ENCODE data around the gene RHCG.
"Not testable (repeated sequence)": the region's sequence is repeated elsewhere in the genome, so short reads cannot be mapped to it uniquely, and the experiment has no call there.

RHCG gene

DNA sequence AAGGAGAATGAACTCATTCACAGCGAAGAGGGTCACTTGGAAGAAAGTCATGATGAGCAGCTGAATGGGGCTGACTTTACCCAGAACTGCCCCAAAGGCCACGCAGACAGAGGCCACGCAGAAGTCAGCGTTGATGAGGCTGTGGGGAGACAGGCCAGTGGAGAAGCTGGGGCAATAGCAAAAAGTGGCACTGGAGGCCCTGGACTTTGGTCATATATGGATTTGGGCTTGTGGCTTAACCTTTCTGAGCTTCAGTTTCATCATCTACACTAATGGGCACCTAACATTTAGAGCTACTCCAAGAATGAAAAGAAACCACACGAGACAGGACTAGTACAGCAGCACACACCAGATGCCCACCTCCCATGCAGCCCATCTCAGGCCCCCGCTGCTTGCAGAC lies 13.3 kb downstream of the RHCG start:
- no peak for DNase-seq (ENCODE audit: low read depth in 1 of 2, low spot score in 1 of 2)
- in situ Hi-C loops (cut with HindIII; ENCODE audit: low pct_unique_long_range_greater_than_20kb, low sequenced_read_pairs): no loop called here
- TF ChIP-seq JUND (IDR thresholded peaks at IDR 0.05; ENCODE audit: low read depth): no peak

DNA sequence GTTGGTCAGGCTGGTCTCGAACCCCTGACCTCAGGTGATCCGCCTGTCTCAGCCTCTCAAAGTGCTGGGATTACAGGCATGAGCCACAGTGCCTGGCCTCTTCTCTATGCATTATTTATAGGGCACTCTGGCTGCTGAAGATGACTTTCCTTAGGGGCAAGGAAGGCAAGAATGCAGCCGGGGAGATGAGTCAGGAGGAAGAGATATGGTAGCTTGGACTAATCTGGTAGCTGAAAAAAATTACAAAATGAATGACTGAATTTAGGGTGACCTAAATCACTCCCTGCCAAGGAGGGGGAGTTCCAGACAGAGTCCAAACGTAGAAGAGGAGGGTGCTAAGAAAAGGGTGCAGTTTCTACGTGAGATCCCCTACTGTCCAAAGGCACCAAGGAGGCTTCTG lies 14.2 kb downstream of the RHCG start:
- DNase-seq (ENCODE audit: low read depth in 1 of 2, low spot score in 1 of 2): no peak
- TF ChIP-seq JUND (IDR thresholded peaks at IDR 0.05; ENCODE audit: low read depth): no peak
- in situ Hi-C loops (cut with HindIII; ENCODE audit: low pct_unique_long_range_greater_than_20kb, low sequenced_read_pairs): no loop called here

GRCh38 chr15:89480505-89480904 lies 15.9 kb downstream of the RHCG start:
- in situ Hi-C loops (cut with HindIII; ENCODE audit: low pct_unique_long_range_greater_than_20kb, low sequenced_read_pairs): no loop called here

GRCh38 chr15:89479173-89479572 lies 17.2 kb downstream of the RHCG start:
- DNase-seq (ENCODE audit: low read depth in 1 of 2, low spot score in 1 of 2): no peak
- no peak for TF ChIP-seq JUND (IDR thresholded peaks at IDR 0.05; ENCODE audit: low read depth)
- in situ Hi-C loops (cut with HindIII; ENCODE audit: low pct_unique_long_range_greater_than_20kb, low sequenced_read_pairs): no loop called here

More at GRCh38 chr15:89480505-89480904, 15.9 kb downstream of the RHCG start:
- TF ChIP-seq JUND (IDR thresholded peaks at IDR 0.05; ENCODE audit: low read depth): no peak
- DNase-seq (ENCODE audit: low read depth in 1 of 2, low spot score in 1 of 2): no peak

DNA sequence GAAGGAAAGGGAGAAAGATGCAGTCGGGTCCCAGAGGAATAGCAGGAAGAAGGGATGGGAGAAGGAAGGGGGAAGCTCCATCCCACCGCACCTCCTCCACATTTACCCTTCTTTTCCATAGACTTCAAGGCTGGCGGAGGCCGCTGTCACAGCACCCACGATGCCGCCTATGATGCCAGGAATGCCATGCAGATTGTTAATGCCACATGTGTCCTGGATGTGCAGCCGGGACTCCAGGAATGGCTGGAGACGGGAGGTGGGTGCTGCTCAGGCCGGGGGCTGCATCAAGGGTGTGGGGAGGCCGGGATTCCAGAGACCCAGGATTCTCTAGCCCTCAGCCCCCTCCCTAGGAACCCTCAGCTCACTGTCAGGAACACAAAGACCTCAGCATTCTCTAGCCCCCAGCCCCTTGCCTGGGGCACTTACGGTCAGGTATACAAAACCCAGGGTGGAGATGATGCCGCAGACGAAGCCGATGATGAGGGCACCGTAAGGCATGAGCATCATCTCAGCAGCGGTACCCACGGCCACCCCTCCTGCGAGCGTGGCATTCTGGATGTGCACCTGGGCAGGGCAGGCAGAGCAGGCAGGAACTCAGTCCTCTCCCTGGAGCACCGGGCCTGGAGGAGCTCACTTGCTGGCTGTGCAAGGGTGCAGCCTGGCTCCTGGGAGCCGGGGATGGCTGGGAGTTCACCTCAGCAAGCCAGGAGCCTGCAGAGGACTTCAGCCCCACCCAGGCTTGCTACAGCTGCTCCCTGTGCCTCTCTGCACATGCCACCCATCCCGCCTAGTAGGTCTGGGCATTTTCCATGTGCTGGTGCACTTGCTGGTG lies 18.8 kb downstream of the RHCG start:
- no peak for TF ChIP-seq JUND (IDR thresholded peaks at IDR 0.05; ENCODE audit: low read depth)
- in situ Hi-C loops (cut with HindIII; ENCODE audit: low pct_unique_long_range_greater_than_20kb, low sequenced_read_pairs): no loop called here
- DNase-seq (ENCODE audit: low read depth in 1 of 2, low spot score in 1 of 2): no peak

GRCh38 chr15:89475661-89476060 lies 20.7 kb downstream of the RHCG start:
- no peak for TF ChIP-seq JUND (IDR thresholded peaks at IDR 0.05; ENCODE audit: low read depth)
- DNase-seq (ENCODE audit: low read depth in 1 of 2, low spot score in 1 of 2): peak in 1 of 2 experiments; percentile 56
- in situ Hi-C loops (cut with HindIII; ENCODE audit: low pct_unique_long_range_greater_than_20kb, low sequenced_read_pairs): no loop called here

DNA sequence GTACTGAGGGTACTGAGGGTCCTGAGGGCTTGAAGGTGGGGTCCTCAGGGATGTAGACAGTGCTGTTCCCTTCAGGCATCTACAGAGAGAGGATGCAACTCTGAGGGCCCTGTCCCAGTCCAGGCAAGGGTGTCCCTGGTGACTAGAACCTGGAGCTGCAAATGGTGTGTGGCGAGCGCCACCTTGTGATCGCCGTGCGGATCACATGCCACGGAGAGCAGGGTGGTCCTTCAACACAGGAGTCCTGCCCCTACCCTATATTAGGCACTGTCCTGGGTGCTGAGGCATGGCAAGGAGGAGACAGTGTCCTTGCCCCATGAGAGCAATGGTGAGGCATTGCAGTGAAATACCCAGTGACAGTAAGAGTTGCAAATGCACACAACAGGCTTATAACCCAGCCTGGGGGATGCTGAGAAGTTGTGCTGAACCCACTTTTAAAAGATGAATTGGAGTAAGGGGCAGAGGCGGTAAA lies 23.6 kb downstream of the RHCG start:
- in situ Hi-C loops (cut with HindIII; ENCODE audit: low pct_unique_long_range_greater_than_20kb, low sequenced_read_pairs): no loop called here
- peak; percentile 79 to 80 for DNase-seq (ENCODE audit: low read depth in 1 of 2, low spot score in 1 of 2)
- TF ChIP-seq JUND (IDR thresholded peaks at IDR 0.05; ENCODE audit: low read depth): no peak

GRCh38 chr15:89469426-89470096 lies 26.8 kb downstream of the RHCG start:
- in situ Hi-C loops (cut with HindIII; ENCODE audit: low pct_unique_long_range_greater_than_20kb, low sequenced_read_pairs): no loop called here
- no peak for DNase-seq (ENCODE audit: low read depth in 1 of 2, low spot score in 1 of 2)
- no peak for TF ChIP-seq JUND (IDR thresholded peaks at IDR 0.05; ENCODE audit: low read depth)

- DNase-seq (ENCODE audit: low read depth in 1 of 2, low spot score in 1 of 2); in situ Hi-C loops (cut with HindIII; ENCODE audit: low pct_unique_long_range_greater_than_20kb, low sequenced_read_pairs): not testable (repeated sequence)
Measured at GRCh38 chr15:89468813-89469212, 27.6 kb downstream of the RHCG start.

- no peak for DNase-seq (ENCODE audit: low read depth in 1 of 2, low spot score in 1 of 2)
- TF ChIP-seq JUND (IDR thresholded peaks at IDR 0.05; ENCODE audit: low read depth): no peak
- in situ Hi-C loops (cut with HindIII; ENCODE audit: low pct_unique_long_range_greater_than_20kb, low sequenced_read_pairs): no loop called here
Measured at GRCh38 chr15:89463113-89463512, 33.3 kb downstream of the RHCG start.

DNA sequence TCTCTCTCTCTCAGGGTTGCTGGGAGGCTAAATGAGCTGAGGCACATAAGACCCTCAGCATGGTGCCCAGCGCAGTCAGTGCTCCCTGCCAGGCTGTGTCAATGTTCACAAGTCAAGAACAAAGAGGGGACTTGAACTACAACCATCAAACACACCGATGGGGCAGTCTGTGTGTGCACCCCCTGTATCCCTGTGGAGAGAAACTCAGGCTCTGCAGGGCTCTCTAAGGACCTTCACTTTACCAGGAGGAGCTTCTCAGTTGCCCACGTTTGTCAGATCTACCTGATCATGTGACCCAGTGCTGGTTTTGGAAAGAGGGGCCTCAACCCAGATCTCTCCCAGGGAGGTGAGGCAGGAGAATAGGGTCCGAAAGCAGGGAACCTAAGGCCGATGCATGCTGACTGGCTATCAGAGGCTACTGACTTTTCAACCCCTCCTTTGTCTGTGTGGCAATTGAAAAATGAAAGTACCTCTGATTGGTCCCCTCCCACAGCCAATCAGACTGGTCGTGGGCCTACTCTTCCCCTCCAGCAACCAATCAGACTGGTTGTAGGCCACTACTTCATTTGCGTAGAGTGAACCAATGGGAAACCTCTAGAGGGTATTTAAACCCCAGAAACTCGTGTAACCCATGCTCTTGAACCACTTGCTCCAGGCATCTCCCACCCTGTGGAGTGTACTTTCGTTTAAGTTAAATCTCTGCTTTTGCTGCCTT lies 34.0 kb downstream of the RHCG start:
- in situ Hi-C loops (cut with HindIII; ENCODE audit: low pct_unique_long_range_greater_than_20kb, low sequenced_read_pairs): no loop called here
- peak in 1 of 2 experiments; percentile 65 for DNase-seq (ENCODE audit: low read depth in 1 of 2, low spot score in 1 of 2)
- no peak for TF ChIP-seq JUND (IDR thresholded peaks at IDR 0.05; ENCODE audit: low read depth)

GRCh38 chr15:89461386-89461785 lies 35.0 kb downstream of the RHCG start:
- in situ Hi-C loops (cut with HindIII; ENCODE audit: low pct_unique_long_range_greater_than_20kb, low sequenced_read_pairs): no loop called here
- no peak for TF ChIP-seq JUND (IDR thresholded peaks at IDR 0.05; ENCODE audit: low read depth)
- no peak for DNase-seq (ENCODE audit: low read depth in 1 of 2, low spot score in 1 of 2)

- DNase-seq (ENCODE audit: low read depth in 1 of 2, low spot score in 1 of 2): no peak
- TF ChIP-seq JUND (IDR thresholded peaks at IDR 0.05; ENCODE audit: low read depth): no peak
- in situ Hi-C loops (cut with HindIII; ENCODE audit: low pct_unique_long_range_greater_than_20kb, low sequenced_read_pairs): no loop called here
Measured at GRCh38 chr15:89460048-89460447, 36.3 kb downstream of the RHCG start.

Measured in T47D (cell line).